Coronary artery (tissue), 2 donors: ENCODE data around the gene MIA2.
"Not testable (repeated sequence)": the region's sequence is repeated elsewhere in the genome, so short reads cannot be mapped to it uniquely, and the experiment has no call there.

Source experiments
- DNase-seq: peaks from one replicate; pipeline ENCODE4 v3.0.0-alpha.2; 2017; ENCODE audit warnings: low spot score
- H3K27ac ChIP-seq, 2 donors: fragments of 200-600 bp; sonication (generic); one replicate each; pipeline ENCODE4 v1.5.1; 2016 to 2019
- H3K4me3 ChIP-seq: fragments of 200-600 bp; sonication (generic); 2 replicates; pipeline ENCODE4 v1.5.1; 2016; ENCODE audit warnings: mild to moderate bottlenecking, moderate library complexity
- TF ChIP-seq, protein P1 (sequence below): fragments of 200-600 bp; sonication (generic); IDR thresholded peaks from one replicate; pipeline ENCODE4 v1.5.1; 2019; ENCODE audit warnings: antibody characterized with exemption

The MIA2 gene

DNA sequence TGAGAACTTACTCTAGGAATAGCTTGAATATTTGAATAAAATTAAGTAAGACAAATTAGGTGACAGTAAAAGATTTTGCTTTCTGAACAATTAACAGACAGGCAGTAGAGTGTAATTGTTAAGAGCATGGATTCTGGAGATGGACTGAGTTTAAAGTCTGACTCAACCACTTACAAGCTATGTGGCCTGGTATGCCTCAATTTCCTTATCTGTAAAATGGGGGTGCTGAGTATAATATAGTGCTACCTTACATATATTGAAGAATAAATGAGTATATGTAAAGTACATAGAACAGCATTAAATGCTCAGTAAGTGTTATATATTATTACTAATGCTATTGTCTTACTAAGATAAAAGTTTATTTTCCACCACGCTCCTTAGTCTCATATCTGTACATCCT is 7.1 kb downstream of the MIA2 start:
- Histone ChIP-seq H3K27ac (no peak overlapping the region), H3K4me3 (no peak overlapping the region)
- TF ChIP-seq, protein P1, sequence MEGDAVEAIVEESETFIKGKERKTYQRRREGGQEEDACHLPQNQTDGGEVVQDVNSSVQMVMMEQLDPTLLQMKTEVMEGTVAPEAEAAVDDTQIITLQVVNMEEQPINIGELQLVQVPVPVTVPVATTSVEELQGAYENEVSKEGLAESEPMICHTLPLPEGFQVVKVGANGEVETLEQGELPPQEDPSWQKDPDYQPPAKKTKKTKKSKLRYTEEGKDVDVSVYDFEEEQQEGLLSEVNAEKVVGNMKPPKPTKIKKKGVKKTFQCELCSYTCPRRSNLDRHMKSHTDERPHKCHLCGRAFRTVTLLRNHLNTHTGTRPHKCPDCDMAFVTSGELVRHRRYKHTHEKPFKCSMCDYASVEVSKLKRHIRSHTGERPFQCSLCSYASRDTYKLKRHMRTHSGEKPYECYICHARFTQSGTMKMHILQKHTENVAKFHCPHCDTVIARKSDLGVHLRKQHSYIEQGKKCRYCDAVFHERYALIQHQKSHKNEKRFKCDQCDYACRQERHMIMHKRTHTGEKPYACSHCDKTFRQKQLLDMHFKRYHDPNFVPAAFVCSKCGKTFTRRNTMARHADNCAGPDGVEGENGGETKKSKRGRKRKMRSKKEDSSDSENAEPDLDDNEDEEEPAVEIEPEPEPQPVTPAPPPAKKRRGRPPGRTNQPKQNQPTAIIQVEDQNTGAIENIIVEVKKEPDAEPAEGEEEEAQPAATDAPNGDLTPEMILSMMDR, result no peak
- no peak for DNase-seq

DNA sequence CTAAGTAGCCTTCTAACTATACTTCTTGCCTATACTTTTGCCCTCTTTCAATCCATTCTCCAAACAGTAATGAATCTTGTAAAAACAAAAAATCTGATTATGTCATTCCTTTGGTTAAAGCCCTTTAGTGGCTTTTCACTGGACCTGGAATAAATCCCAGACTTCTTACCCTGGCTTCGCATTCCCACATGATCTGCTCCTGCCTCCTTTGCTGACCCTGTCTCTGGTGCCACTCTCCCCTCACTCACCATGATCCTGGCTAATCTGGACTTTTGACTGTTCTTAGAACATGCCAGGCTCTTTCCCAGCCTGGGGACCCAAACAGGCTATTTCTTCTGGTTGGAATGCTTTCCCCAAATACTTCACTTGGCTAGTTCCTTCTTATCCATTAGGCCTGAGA is 7.9 kb downstream of the MIA2 start:
- no peak for DNase-seq
- Histone ChIP-seq H3K27ac (no peak overlapping the region), H3K4me3 (no peak overlapping the region)
- TF ChIP-seq, protein P1, result no peak

DNA sequence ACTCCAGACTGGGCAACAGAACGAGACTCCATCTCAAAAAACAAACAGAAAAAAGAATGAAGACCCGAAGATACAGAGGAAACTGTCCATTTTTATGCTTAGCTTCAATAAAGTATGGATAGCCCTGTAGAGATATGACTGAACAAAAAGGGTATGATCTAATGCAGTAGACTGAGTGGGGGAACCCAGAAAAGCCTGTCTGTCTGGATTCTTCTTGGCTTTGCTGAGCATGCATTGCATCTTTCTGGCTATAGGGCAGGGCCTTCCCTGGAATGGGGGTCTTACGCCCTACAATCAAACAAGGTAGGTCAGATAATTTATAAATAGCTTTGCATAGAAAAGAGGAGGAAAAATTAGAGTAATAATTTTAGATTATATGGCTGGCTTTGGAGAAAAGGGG is 10.1 kb downstream of the MIA2 start:
- no peak for DNase-seq
- TF ChIP-seq, protein P1, result no peak
- Histone ChIP-seq H3K4me3 (no peak overlapping the region), H3K27ac (no peak overlapping the region)

DNA sequence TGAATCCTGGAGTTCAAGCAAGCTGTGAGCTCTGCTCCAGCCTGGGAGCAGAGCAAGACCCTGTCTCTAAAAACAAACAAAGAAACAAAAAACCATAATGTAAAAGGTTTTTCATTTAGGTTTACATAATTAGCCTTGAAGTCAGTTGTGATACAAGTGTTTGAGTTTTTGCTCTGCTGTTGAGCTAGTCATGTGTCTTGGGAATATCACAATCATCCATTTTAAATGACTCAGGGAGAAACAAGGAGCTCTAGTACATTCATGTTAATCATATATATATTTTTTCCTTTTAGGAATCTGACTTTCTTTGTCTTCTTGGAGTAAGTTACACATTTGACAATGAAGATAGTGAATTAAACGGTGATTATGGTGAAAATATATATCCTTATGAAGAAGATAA is 12.9 kb downstream of the MIA2 start:
- TF ChIP-seq, protein P1, result no peak
- Histone ChIP-seq H3K4me3 (no peak overlapping the region), H3K27ac (no peak overlapping the region)
- DNase-seq, result no peak

DNA sequence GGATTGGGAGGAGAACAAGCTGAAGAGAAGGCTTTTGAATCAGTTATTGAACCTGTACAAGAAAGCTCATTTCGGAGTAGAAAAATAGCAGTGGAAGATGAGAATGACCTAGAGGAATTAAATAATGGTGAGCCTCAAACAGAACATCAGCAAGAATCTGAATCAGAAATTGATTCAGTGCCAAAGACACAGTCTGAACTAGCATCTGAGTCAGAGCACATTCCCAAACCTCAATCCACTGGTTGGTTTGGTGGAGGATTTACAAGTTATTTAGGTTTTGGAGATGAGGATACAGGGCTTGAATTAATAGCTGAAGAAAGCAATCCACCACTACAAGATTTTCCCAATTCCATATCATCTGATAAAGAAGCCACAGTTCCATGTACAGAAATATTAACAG is 13.5 kb downstream of the MIA2 start:
- TF ChIP-seq, protein P1, result no peak
- no peak for DNase-seq
- no peak overlapping the region for H3K4me3 ChIP-seq
- no peak overlapping the region for H3K27ac ChIP-seq

DNA sequence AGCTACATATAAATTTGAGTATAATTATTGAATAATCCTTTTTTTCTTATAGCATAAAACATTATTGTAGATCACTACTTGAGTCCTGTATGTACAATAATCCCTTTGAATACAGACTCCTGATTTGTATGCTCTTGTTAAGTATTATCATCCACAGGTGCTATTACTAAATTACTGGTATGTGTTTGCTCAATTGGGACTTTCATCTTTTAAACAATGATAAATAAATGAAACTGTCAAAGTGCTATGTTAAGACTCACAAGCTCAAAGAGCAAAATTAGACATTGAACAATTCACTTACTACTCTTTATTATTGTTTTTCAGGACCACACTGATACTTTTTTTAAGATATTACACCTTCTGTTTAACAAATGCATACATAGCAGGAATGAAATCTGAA is 17.8 kb downstream of the MIA2 start:
- no peak for DNase-seq
- H3K4me3 ChIP-seq, result no peak overlapping the region
- no peak overlapping the region for H3K27ac ChIP-seq
- TF ChIP-seq, protein P1, result no peak

DNA sequence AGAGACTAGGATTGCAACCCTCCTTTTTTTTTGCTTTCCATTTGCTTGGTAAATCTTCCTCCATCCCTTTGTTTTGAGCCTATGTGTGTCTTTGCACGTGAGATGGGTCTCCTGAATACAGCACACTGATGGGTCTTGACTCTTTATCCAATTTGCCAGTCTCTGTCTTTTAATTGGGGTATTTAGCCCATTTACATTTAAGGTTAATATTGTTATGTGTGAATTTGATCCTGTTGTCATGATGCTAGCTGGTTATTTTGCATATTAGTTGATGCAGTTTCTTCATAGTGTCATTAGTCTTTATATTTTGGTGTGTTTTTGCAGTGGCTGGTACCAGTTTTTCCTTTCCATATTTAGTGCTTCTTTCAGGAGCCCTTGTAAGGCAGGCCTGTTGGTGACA is 23.7 kb downstream of the MIA2 start:
- not testable (repeated sequence) for DNase-seq, H3K4me3 ChIP-seq, H3K27ac ChIP-seq
